HEK293 (cell line): ENCODE data around the gene RMND1.

Experiments used
- ATF2 ChIP-seq: fragments of 450-650 bp; formaldehyde crosslinking; IDR thresholded peaks from 2 replicates; pipeline ENCODE4 v1.5.1; 2016; ENCODE audit warnings: missing biosample characterization, missing genetic modification characterization, low read depth
- CTCF ChIP-seq: fragments of 450-650 bp; formaldehyde crosslinking; IDR thresholded peaks from 2 replicates; pipeline ENCODE4 v1.5.1; 2016; ENCODE audit warnings: missing biosample characterization, missing genetic modification characterization
- ZNF174 ChIP-seq: fragments of 450-650 bp; formaldehyde crosslinking; IDR thresholded peaks from 2 replicates; pipeline ENCODE4 v1.5.0; 2017; ENCODE audit warnings: missing biosample characterization, mild to moderate bottlenecking, missing genetic modification characterization
- ZNF416 ChIP-seq: fragments of 450-650 bp; formaldehyde crosslinking; IDR thresholded peaks from 2 replicates; pipeline ENCODE4 v1.5.1; 2016; ENCODE audit warnings: missing biosample characterization, missing genetic modification characterization
- ZNF549 ChIP-seq: fragments of 450-650 bp; IDR thresholded peaks from 2 replicates; pipeline ENCODE4 v1.5.1; 2018; ENCODE audit warnings: missing biosample characterization, missing genetic modification characterization, mild to moderate bottlenecking, inconsistent platforms, moderate library complexity
- ZNF558 ChIP-seq: fragments of 450-650 bp; formaldehyde crosslinking; IDR thresholded peaks from 2 replicates; pipeline ENCODE4 v1.5.1; 2016; ENCODE audit warnings: missing biosample characterization, missing genetic modification characterization
- ZNF639 ChIP-seq: fragments of 450-650 bp; formaldehyde crosslinking; IDR thresholded peaks from 2 replicates; pipeline ENCODE4 v1.5.1; 2016; ENCODE audit warnings: missing biosample characterization, missing genetic modification characterization

GRCh38 chr6:151376440-151376839, 75.5 kb downstream of the RMND1 start:
- TF ChIP-seq ZNF174 = no peak
- no peak for TF ChIP-seq ATF2
- TF ChIP-seq ZNF558 (tag by site-specific recombination) = no peak
- no peak for TF ChIP-seq CTCF (tag by site-specific recombination)
- no peak for TF ChIP-seq ZNF416 (tag by site-specific recombination)
- no peak for TF ChIP-seq ZNF549 (tag by site-specific recombination)
- no peak for TF ChIP-seq ZNF639 (tag by site-specific recombination)
